HG02840 (cell line): Measurements from ENCODE around the gene OR51L1.
"Not testable (repeated sequence)": the region's sequence is repeated elsewhere in the genome, so short reads cannot be mapped to it uniquely, and the experiment has no call there.

Source experiments
- ATAC-seq: cut with Tn5 transposase; IDR thresholded peaks from one replicate; pipeline ENCODE4 v1.9.1; 2021; ENCODE audit warnings: mild to moderate bottlenecking, moderate library complexity, moderate number of reproducible peaks; ENCODE audit not compliant: unreplicated experiment, low FRiP score

The OR51L1 gene, protein sequence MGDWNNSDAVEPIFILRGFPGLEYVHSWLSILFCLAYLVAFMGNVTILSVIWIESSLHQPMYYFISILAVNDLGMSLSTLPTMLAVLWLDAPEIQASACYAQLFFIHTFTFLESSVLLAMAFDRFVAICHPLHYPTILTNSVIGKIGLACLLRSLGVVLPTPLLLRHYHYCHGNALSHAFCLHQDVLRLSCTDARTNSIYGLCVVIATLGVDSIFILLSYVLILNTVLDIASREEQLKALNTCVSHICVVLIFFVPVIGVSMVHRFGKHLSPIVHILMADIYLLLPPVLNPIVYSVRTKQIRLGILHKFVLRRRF

DNA sequence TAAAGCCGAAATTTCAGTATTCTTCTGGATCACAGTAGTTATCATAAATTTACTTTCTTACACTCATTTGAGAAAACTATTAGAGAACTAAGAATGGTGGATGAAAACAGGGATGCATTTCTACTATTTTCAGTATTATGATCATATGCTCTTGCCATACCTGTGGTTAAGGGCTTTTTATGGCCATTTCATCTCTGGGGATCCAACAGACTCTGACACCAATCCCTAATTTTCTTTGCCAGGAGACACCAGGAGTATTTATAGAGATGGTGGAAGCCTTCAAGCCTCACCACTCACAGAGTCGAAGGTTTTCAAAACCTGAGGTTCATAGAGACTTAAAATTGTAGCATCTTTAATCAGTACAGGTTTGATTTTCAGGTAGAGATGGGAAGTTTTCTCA lies at the start of gene OR51L1:
Gene OR51L1 (plus strand): TSS at position 301 of the 400 bp plus-strand sequence. CDS start 4,132 bp downstream, outside the sequence.
- ATAC-seq, result no peak

DNA sequence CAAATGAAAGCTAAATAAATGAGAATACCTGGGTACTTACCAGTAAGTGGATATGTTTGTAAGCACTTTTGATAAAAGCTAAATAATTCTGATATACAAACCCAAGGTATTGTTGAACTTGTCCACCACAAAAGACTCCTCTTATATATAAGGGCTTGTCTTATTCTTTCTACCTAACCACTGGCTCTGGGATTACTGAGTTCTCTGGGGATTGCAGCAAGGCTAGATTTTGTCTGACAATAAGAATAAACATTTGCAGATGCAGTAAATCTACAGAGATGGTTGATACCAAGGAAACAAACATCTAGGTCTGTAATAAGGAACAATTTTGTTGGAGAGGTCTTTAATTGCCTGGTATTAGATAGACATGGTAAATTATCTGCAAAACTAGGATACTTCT lies 47.1 kb upstream of the OR51L1 start, which contains the start of gene OR51A4:
Gene OR51A4 (minus strand): TSS at position 101 of the 400 bp plus-strand sequence. CDS start 505 bp downstream, outside the sequence.
- ATAC-seq, result no peak

DNA sequence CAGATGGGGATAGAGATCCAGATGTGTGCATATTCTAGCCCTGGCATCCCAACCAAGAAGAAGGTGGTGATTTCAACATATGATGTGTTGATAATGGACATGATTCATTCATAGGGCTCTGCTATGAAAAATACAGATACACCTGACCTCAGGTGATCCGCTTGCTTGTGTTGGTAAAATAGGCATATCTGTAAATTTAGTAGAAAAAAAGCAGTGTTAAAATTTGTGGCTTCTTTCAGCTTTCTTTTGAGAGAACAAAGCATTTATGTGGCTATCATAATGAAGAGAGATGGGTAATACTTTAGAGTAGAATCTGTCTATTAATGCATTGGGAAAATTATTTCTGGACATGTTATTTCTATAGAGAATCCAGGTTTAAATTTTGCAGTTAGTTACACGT lies 39.0 kb upstream of the OR51L1 start, which contains the start of gene OR51A2:
Gene OR51A2 (minus strand): TSS at position 101 of the 400 bp plus-strand sequence. CDS start 0 bp downstream, at position 101.
- not testable (repeated sequence) for ATAC-seq

DNA sequence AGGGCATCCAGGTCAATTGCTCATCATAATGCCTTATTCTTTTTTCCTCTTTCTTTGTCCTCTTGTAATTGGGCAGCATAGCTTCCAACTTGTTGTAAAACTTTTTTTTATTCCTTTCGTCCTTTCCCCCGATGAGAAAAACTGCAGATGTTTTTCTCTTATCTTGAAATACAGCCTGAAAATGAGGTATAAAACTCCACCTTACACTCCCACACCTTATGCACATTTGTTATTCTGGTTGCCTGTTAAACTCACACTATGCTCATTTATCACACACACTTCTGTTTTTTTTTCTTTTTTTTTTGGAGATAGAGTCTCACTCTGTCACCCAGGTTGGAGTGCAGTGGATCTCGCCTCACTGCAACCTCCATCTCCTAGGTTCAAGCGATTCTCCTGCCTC lies 37.3 kb upstream of the OR51L1 start:
- no peak for ATAC-seq

DNA sequence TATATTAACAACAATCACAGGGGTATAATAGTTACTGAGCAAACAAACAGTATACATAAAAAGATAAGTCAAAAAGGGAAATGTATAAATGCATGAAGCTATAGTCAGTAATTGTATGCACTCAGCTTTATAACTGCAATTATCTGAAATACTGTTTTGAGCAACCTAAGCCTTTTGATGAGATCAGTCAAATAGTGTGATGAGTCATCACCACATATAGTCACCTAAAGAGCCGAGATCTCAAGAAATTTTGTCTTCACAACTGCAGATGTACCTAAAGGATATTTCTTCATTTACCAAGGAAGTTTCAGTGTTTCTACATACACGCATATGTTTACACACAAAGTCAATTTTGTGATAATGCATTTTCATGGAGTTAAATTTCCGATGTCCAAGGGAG lies 33.8 kb upstream of the OR51L1 start:
- ATAC-seq, result no peak

DNA sequence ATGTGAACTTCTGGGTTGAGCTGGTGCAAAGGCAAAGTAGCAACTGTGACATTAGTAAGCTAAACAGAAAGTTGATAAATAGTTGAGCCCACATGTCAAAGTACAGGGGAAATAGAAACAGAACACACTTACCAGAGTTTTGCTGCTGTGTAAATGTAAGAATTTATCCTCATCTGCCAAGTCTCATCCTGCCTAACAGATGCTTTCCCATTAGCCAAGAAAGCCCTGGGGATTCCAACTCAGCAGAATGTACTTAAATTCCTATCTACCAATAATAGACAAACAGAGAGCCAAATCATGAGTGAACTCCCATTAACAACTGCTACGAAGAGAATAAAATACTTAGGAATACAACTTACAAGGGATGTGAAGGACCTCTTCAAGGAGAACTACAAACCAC lies 31.8 kb upstream of the OR51L1 start:
- ATAC-seq, result no peak

DNA sequence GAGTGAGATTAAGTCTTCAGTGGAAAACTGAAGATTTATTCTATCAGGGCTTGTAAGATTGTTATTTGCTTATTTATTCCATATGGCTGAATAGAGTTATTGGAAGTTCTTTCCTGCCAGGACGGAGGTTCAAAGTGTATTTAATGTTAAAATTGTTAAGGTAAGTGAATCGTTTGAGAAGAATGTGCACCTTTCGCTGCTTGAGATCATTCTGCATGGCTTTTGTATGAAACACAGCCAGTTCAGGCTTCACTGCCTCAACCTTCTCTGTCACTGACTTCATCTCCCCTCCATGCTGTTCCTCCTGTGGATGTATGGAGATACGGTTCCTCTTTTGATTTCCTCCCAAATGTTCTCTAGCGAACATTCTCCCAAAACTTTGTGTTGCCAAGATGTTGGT lies 19.2 kb upstream of the OR51L1 start:
- no peak for ATAC-seq

DNA sequence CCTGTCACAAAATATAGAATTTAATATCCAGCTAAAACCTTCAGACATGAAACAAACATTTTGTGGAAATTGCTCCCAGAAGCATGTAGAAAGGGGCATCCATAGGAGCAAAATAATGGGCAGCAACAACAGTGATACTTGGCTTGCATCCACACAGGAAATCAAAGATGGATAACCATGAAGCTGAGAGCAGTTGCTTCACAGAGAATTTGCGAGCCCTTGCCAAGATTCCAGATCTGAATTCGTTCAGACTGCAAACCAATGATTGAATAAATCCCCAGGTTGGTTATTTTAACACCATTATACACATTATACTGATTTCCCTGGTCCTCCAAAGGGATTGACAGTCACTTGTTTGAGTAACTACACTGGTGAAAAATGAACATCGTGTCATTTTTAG lies 15.6 kb upstream of the OR51L1 start:
- no peak for ATAC-seq

DNA sequence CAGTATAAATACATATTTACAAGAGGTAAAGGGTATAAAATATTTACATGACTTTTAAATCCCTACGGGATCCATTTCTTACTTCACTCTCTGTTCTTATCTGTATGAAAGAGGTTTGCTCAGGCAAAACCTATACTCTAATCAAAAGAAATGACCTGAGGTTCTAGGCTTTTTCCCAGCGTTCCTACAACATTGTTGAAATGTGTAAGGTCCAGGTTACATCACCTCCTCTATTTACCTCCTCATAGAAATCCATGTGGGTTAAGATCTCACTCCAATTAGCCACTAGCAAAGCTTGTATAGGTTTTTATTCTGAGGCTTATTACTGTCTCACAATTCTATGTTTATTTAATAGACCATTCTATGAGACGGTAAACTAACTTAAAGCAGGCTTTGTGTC lies 12.0 kb upstream of the OR51L1 start:
- no peak for ATAC-seq

DNA sequence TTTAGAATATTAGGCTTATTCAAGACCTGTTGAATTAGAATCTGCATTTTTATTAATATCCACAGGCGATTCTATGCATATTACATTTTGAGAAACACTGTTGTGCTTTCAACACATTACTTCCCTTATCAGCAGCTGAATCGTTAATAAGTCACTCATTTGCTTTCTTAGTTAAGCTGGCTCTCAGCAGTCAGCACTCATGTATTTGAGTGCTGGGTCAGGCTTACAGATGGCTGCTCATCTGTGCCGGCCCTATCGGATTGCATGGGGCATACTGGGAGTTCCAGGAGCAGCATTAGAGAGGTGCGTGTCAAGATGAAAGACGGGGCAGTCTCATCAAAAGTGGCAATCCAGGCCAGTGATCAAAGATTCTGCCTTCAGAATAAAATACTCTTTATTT lies 10.8 kb upstream of the OR51L1 start:
- ATAC-seq, result no peak

DNA sequence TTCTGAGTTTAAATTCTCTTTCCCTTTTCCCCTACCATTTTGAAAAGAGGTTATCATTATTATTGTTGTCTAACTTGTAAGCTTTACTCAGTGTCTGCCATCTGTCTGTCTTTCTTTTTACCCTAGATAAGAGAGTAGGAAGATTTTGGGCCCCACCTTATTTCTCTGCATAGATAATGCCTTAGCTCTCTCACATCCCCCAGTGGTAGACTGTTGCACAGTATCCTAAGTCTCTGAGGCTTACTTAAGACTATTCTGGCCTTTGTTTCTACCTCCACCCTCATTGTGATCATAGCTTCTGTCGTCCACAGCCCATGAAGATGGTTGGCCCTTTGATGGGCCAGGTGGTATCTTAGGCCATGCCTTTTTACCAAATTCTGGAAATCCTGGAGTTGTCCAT lies 3.6 kb upstream of the OR51L1 start:
- no peak for ATAC-seq

DNA sequence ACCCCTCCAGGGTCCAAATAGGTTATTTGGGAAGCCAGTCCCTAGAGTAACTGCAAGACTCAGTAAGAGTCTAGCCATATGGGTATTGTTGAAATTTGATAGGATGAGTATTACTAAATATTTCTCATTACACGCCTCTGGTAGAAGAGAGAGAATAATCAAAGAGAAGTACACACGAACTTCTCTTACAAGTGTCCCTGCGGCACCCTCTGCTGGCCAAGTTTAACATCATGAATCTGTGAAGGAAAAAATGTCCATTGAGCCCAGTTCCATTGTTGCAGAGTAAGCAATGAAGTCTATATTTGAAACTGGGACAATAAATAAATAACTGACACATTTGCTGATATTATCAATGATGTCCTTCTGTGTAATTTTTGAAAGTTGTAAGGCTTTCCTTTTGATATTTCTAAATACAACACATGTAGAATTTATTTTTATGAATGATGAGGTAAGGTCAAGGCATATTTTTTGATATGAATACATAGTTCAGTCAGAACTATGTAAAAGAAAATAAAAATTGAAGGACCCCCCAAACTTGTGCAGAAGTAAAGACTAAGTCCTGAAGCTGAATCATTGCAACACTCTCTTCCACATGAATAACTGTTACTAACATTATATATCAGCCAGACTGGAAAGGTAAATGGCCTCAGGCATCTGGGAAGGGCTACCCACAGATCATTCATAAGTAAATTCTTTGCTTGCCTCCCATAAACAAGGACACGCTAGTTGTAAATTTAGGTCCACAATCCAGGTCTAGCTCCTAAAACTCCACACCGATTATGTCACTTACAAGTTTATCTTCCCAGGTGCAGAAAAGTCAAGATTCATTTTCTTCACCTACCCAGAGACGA lies 10.0 kb downstream of the OR51L1 start:
- ATAC-seq, result no peak

DNA sequence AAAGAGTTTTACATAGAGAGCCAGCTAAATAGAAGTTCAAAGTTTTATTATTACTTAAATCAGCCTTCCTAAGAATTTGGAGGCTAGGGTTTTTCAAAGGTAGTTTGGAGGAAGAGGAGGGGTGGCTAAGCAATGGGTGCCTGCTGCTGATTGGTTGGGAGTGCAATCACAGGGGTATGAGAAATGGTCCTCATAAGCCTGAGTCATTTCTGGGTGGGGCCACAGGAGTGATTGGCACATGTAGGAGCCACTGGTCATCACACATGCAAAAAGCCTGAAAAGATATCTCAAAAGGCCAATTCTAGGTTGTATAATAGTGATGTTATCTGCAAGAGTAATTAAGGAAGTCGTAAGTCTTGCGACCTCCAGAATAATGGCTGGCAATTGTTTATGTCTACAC lies 12.9 kb downstream of the OR51L1 start:
- ATAC-seq, result no peak

DNA sequence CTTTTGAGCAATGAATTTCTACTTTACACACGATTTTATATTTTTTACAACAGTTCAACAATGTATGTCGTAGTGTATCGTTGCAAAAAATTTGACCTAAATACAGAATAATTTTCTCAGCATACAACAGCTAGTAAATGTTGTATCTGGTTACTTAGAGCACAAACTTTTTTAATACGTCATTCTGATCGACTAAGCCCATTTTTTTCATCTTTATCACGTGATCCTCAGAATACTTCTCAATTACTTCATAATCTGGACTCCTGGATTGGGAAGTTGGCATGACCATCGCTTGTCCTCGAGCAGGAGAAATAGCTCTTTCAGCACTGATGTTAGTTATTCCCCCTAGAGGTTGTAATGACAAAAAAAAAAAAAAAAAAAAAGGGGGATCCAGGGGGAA lies 16.6 kb downstream of the OR51L1 start:
- ATAC-seq, result no peak

DNA sequence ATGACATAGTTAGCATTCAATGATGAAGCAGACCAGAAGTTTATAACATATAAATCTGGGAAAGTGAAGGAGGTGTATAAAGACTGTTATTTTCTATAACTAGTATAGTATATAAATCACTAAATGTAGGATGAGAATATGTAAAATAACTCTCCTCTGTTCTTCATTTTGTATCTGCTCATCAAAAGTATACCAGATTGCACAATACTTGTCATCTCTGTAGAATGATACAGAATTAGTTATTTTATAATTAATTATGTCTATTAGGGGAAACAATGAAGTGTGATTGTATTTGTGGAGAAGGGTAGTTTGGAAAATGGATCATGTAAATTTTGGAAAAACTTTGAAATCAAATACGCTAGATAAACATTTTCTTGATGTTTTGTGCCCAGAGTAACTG lies 18.4 kb downstream of the OR51L1 start:
- ATAC-seq, result no peak

DNA sequence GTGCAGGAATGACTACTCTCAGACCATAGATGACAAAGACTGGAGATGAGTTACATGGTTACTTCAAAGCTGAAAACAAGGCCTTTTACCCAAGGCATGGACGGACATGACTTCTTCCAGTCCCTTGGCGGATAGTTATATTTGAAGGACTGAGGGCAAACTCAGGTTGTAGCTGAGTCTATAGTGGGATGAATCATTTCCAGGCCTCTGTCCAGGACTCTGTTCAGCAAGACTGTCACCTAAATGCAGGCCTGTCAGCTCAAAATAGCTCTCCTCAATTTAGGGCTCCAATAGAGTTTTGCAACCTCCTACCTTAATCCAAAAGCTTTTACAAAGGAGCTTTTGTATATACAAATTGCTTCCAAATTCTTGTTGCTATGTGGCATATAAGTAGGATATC lies 27.3 kb downstream of the OR51L1 start:
- ATAC-seq, result no peak

DNA sequence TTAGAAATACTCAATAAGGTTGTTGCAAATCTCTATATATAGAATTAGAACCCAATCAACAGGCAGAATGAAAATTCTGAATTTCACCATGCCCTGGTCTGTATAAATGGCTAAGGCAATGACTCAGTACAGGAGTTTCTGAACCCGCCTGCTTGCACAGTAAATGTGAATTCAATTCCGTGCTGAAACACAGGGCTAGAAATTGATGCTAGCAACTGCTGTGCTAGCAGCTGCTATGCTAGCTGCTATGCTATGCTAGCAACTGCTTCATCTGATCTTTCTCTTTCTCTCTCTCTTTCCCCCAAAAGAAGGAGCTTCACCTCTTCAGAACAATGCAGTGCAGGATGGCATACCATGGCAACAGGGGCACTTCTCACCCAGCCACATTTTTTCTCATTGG lies 42.0 kb downstream of the OR51L1 start:
- ATAC-seq, result no peak

DNA sequence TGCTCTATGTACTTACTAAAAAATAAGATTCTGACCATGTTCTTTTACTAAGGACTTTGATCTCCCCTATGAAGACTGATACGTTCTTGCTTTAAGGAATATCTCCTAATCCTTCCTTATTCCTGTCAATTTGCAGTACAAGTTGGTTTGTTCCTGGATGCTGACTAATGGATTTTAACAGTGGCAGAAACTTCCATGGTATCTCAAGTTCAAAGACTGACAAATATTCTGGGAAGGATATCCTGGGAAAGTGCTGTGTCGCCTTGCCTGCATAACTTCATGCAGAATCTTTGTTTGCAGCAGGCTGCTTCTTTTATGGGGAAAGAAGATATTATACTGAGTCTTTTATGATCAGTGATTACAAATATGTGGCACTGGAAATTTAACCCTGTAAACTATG lies 43.3 kb downstream of the OR51L1 start:
- no peak for ATAC-seq

DNA sequence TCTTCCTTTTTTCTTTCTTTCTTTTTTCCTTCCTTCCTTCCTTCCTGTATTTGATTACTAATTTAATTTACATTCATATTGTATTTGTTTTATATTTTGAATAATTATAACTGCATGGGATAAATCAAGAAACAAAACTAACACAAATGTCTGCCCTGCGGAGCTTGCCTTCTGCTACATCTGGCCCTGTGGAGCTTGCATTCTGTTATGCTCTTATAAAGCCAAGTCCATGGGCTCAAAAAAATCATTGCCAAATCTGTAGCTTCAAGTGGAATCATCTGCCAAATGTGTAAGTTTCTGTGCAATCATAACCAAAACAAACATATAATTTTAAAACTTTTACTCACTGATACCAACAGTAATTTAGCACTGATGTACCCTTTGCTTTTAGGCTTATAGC lies 43.7 kb downstream of the OR51L1 start:
- no peak for ATAC-seq

DNA sequence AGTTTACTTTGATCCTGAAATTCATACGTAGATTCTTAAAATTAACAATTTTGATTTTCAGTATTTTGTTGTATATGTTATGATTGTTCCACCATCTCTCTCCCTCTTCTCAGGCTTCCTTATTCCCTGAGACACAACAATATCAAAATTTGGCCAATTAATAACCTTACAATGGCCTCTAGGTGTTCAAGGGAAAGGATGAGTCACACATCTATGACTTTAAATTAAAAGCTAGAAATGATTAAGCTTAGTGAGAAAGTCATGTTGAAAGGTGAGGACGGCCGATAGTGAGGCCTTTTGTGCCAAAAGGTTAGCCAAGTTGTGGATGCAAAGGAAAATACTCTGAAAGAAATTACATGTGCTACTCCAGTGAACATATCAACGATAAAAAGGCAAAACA lies 46.2 kb downstream of the OR51L1 start:
- ATAC-seq, result no peak

DNA sequence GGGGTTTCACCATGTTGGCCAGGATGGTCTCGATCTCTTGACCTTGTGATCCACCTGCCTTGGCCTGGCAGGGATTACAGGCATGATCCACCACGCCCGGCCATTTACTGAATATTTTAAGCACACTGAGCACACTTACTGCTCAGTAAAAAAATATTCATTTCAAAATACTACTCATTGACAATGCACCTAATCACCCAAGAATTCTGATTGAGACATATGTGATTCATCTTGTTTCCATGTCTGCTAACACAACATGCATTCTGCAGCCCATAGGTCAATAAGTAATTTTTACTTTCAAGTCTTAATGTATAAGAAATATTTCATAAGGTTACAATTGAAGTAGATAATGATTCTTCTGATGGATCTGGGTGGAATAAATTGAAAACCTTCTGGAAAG lies 47.4 kb downstream of the OR51L1 start:
- ATAC-seq, result no peak

DNA sequence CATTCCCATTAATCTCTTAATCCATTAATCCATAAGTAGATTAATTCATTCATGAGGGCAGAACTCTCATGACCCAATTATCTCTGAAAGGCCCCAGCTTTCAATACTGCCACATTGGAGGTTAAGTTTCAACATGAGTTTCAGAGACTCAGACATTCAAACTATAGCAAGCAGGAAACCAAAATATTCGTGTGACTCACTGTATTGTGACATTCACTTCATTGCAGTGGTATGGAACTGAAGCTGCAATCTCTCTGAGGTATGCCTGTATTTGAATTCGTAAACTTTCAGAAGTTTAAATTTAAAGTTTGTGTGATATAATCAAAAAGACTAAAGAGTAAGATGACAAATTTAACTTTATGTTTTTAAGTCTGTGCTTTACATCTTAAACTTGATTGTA lies 48.7 kb downstream of the OR51L1 start:
- ATAC-seq, result no peak
